ENCODE data around the gene MORN4. TPM values are rescaled to one million over a fixed set of nuclear protein-coding genes. Genes with fewer than 3 reads are reported as not detected.
"Not testable (repeated sequence)": the region's sequence is repeated elsewhere in the genome, so short reads cannot be mapped to it uniquely, and the experiment has no call there.

The MORN4 gene
- polyA plus RNA-seq, 4 donors, result 21.7 to 27.2 (median 23.0) TPM

DNA sequence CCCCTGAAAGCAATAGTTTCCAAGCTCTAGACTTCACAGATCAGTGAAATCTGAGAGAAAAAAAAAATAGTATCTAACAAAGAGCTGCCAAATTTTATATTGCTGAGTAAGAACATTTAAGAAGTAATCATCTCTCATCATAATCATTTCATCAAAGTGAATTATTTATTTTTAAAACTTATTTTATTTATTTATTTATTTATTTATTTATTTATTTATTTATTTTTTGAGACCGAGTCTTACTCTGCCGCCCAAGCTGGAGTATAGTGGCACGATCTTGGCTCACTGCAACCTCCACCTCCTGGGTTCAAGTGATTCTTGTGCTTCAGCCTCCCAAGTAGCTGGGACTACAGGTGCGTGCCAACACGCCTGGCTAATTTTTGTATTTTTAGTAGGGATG lies 56.8 kb downstream of the MORN4 start:
- DNase-seq (ENCODE audit: low read depth in 4 of 4, low spot score in 2 of 4), result not testable (repeated sequence)

- DNase-seq (ENCODE audit: low read depth in 4 of 4, low spot score in 2 of 4), result no peak
Observed at GRCh38 chr10:97575127-97575668, 58.1 kb downstream of the MORN4 start.

DNA sequence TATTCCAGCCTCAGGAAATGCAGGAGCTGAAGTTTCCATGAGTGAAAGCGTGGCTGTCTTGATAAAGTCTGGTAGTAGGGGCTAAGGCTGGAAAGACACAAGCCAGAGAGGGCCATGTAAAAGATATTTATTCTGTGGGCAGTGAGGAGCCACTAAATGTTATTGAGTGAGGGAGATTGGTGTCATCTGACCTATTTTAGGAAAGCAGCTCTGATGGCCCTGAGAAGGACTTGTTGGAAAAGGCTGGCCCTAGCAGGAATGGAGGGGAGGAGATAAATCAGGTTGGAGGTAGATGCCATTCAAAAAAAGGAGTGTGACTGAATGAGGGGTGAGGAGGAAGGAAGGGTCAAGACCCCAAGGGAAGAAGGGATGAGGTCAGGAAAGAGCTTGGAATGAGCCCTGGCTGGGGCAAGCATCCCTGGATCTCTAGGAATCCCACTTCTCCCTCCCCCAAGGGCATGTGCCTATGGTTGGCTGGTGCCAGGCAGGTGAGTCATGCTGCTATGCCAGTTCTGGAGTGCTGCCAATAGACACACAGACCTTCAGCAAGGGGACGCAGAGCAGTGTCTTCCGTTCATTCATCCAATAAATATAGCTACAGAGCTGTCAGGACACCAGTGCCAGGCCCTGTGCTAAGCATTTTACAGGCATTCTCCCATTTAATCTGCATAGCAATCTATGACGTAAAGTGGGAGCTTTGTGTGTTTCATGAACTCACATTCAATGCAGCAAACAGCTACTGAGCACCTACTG lies 58.8 kb downstream of the MORN4 start:
- peak in 2 of 4 donors; percentile 45 to 64 for DNase-seq (ENCODE audit: low read depth in 4 of 4, low spot score in 2 of 4)

DNA sequence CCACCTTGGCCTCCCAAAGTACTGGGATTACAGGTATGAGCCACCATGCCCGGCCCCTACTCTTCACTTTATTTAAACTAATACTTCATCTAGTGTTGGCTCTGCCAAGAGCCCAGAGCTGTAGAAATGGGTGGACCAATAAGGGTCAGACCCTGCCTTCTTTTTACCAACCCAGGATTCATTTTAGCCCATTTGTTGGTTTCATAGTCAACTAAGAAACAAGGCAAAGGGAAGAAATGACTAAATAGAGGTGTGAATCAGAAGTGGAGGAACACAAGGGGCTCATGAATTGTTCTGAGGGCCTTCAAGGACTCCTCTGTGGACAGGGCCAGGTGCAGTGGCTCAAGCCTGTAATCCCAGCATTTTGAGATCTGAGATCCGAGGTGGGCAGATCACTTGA lies 59.6 kb downstream of the MORN4 start:
- no peak for DNase-seq (ENCODE audit: low read depth in 4 of 4, low spot score in 2 of 4)

DNA sequence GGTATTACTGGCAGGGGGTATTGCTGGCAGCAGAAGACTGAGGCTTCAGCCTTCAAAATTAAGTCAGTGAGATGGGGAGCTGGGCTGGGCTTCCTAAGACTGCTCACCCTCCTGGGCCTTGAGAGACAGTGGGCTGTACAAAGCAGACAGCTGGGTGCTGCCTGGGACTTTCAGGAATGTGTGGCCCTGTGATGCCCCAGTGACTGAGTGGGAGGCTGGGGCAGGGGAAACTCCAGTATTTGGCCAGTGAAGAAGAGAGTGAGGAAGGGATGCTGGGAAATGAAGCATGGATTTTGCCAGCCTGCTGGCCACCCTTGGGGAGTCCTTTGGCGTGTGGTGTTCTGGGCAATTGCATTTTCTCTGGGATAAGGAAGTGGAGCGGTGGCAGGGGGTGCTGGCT lies 60.3 kb downstream of the MORN4 start:
- DNase-seq (ENCODE audit: low read depth in 4 of 4, low spot score in 2 of 4), result no peak

GRCh38 chr10:97572214-97572989 lies 60.9 kb downstream of the MORN4 start, which contains the start of gene ANKRD2:
ANKRD2 (plus strand) TSS chr10:97572779; CDS start chr10:97572789, 10 bp downstream.
- DNase-seq (ENCODE audit: low read depth in 4 of 4, low spot score in 2 of 4), result peak in 1 of 4 donors; percentile 62

DNA sequence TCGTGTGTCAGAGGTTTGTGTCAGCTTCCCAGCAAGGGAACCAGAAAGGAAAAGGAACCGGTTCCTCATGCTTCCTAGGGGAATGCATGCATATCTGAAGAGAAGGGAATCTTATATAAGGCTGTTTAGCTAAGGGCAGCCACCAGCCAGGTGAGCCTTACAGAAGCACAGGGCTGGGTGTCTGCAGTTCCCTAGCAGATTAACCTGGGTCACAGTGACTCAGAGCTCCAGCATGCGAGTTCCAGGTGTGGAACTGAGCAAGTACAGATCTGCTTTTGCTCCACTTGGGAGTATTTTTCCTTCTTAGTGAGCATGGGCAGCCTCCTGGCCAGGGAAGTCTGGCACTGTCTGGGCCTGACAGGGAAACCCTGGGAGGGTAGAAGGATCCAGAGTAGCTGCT lies 61.7 kb downstream of the MORN4 start:
- DNase-seq (ENCODE audit: low read depth in 4 of 4, low spot score in 2 of 4), result no peak

DNA sequence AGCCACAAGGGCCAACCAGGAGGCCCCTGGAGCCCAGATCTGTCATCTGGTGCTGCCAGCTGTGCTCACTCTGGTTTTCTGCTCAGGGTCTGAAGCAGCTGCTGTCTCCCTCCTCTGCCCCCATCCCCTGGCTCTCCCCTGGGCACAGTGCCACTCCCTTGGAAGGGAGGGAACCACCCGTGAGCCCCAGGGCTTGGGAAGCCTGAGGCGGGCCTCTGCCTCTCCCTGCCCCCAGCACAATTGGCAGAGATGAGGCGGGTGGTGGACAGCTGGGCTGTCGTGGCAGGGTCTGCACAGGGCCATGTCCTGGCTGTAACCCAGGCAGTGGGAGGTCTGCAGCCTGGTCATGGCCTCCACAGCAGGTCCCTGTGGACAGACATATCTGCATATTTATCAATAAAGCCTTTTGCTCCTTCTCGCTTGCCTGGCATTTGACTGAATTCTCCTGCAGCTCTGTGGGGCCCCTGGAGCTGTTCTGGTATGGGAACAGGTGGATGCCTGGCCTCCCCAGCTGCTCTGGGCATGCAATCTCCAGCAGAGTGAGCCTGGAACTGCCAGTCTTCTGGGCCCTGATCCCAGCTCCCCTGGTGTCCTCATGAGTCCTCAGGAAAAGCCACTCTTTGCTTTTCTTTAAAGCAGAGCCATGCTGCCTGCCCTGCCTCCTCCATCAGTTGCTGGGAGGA lies 62.4 kb downstream of the MORN4 start:
- no peak for DNase-seq (ENCODE audit: low read depth in 4 of 4, low spot score in 2 of 4)

DNA sequence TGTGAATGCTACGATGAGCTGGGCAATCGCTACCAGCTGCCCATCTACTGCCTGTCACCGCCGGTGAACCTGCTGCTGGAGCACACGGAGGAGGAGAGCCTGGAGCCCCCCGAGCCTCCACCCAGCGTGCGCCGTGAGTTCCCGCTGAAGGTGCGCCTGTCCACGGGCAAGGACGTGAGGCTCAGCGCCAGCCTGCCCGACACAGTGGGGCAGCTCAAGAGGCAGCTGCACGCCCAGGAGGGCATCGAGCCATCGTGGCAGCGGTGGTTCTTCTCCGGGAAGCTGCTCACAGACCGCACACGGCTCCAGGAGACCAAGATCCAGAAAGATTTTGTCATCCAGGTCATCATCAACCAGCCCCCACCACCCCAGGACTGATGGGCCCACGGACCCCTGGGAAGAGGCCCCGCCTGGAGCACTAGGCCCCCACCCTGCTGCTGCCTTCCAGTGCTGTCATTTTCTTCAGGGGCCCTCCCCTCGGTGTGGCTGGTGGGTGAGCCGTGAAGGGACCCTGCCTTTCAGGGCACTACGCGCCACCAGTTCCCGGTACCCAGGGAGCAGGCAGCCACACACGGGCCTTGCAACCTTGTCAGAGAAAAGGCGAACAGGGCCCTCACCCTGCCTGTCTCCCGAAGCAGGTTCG lies 63.0 kb downstream of the MORN4 start:
- DNase-seq (ENCODE audit: low read depth in 4 of 4, low spot score in 2 of 4), result no peak

- DNase-seq (ENCODE audit: low read depth in 4 of 4, low spot score in 2 of 4), result no peak
Observed at GRCh38 chr10:97567891-97568290, 65.4 kb downstream of the MORN4 start.

- DNase-seq (ENCODE audit: low read depth in 4 of 4, low spot score in 2 of 4), result no peak
Observed at GRCh38 chr10:97566336-97566996, 66.8 kb downstream of the MORN4 start.

DNA sequence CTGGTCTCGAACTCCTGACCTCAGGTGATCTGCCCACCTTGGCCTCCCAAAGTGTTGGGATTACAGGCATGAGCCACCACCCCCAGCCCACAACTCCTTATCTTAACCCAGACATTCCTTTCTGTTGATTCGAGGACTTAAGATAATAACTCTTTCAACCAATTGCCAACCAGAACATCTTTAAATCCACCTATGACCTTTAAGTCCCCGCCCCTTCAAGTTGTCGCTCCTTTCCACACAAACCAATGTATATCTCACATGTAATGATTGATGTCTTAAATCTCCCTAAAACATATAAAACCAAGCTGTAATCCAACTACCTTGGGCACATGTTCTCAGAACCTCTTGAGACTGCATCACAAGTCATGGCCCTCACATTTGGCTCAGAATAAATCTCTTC lies 68.5 kb downstream of the MORN4 start:
- DNase-seq (ENCODE audit: low read depth in 4 of 4, low spot score in 2 of 4), result no peak

Other genes starting within 250 kb of the MORN4 start
- gene RRP12, start 232.2 kb downstream of the MORN4 start, polyA plus RNA-seq (ENCODE audit: insufficient read length in 4 of 4), result 10 to 100 TPM; 18.7 to 31.8 (median 26.3) TPM
- gene PGAM1, start 207.3 kb downstream of the MORN4 start, polyA plus RNA-seq (ENCODE audit: insufficient read length in 4 of 4), result 100 to 1,000 TPM; 169 to 211 (median 176) TPM
- 10 to 100 TPM; 32.4 to 43.0 (median 38.5) TPM for gene EXOSC1, start 187.5 kb downstream of the MORN4 start, polyA plus RNA-seq (ENCODE audit: insufficient read length in 4 of 4)
- gene ZDHHC16, start 187.3 kb downstream of the MORN4 start, polyA plus RNA-seq (ENCODE audit: insufficient read length in 4 of 4), result 10 to 100 TPM; 34.2 to 45.8 (median 39.7) TPM
- 100 to 1,000 TPM in 1 of 4 donors, 10 to 100 TPM in 3; 85.9 to 109 (median 92.3) TPM for gene MMS19, start 135.1 kb downstream of the MORN4 start, polyA plus RNA-seq (ENCODE audit: insufficient read length in 4 of 4)
- 10 to 100 TPM in 2 of 4 donors, 1 to 10 TPM in 2; 8.1 to 14.4 (median 11.0) TPM for gene UBTD1, start 134.6 kb downstream of the MORN4 start, polyA plus RNA-seq (ENCODE audit: insufficient read length in 4 of 4)
- under 1 TPM; 0.38 to 0.56 (median 0.51) TPM for gene ANKRD2, start 60.7 kb downstream of the MORN4 start, polyA plus RNA-seq (ENCODE audit: insufficient read length in 4 of 4)
- 10 to 100 TPM; 33.5 to 63.1 (median 47.4) TPM for gene HOGA1, start 49.1 kb downstream of the MORN4 start, polyA plus RNA-seq (ENCODE audit: insufficient read length in 4 of 4)
- 1 to 10 TPM in 1 of 4 donors, under 1 TPM in 3; 0.29 to 1.2 (median 0.60) TPM for gene C10orf62, start 43.8 kb downstream of the MORN4 start, polyA plus RNA-seq (ENCODE audit: insufficient read length in 4 of 4)
- 10 to 100 TPM; 17.7 to 21.7 (median 21.4) TPM for gene PI4K2A, start 7.2 kb upstream of the MORN4 start, polyA plus RNA-seq (ENCODE audit: insufficient read length in 4 of 4)
- 1 to 10 TPM; 4.1 to 5.0 (median 4.7) TPM for gene AVPI1, start 53.7 kb upstream of the MORN4 start, polyA plus RNA-seq (ENCODE audit: insufficient read length in 4 of 4)
- gene MARVELD1, start 80.2 kb upstream of the MORN4 start, polyA plus RNA-seq (ENCODE audit: insufficient read length in 4 of 4), result 10 to 100 TPM; 37.3 to 54.7 (median 45.3) TPM
- gene ZFYVE27, start 103.6 kb upstream of the MORN4 start, polyA plus RNA-seq (ENCODE audit: insufficient read length in 4 of 4), result 10 to 100 TPM; 20.2 to 40.5 (median 30.3) TPM
- under 1 TPM in 3 of 4 donors, not detected in 1; 0.08 to 0.16 (median 0.10) TPM for gene SFRP5, start 138.5 kb upstream of the MORN4 start, polyA plus RNA-seq (ENCODE audit: insufficient read length in 4 of 4)
- gene GOLGA7B, start 216.3 kb upstream of the MORN4 start, polyA plus RNA-seq (ENCODE audit: insufficient read length in 4 of 4), result 1 to 10 TPM in 2 of 4 donors, under 1 TPM in 2; 0.19 to 1.5 (median 0.92) TPM